BJ (cell line): ENCODE data around the gene FAM181A. TPM values are rescaled to one million over a fixed set of nuclear protein-coding genes. Genes with fewer than 3 reads are reported as not detected.

Experiments
- CTCF ChIA-PET: fragments of 350-600 bp; formaldehyde crosslinking; extraction: SDS; loops from one replicate; lab custom pipeline; 2021; ENCODE audit warnings: antibody characterized with exemption, inconsistent platforms; lab: Yijun Ruan, JAX
- POLR2A ChIA-PET: fragments of 300-600 bp; sonication (Branson Sonifier 250); formaldehyde crosslinking; extraction: SDS; loops from one replicate; lab custom pipeline; 2021; ENCODE audit warnings: antibody characterized with exemption; lab: Charles Lee
- DNase-seq: peaks from one replicate; pipeline ENCODE4 v3.0.0-alpha.2; 2011; ENCODE audit warnings: low read depth
- H3K27me3 ChIP-seq: 2 replicates; pipeline ENCODE4 v1.6.0; 2011; ENCODE audit warnings: low read length; ENCODE audit not compliant: control insufficient read depth, insufficient read depth
- H3K36me3 ChIP-seq: 2 replicates; pipeline ENCODE4 v1.5.1; 2011; ENCODE audit warnings: low read length; ENCODE audit not compliant: control insufficient read depth, insufficient read depth
- H3K4me3 ChIP-seq: 2 replicates; pipeline ENCODE4 v1.5.1; 2011; ENCODE audit warnings: low read depth, mild to moderate bottlenecking, control low read depth, low read length
- CTCF ChIP-seq: IDR thresholded peaks from 2 replicates; pipeline ENCODE4 v1.5.1; 2011; ENCODE audit warnings: low read depth, mild to moderate bottlenecking, control low read depth, inconsistent platforms, low read length, moderate library complexity; ENCODE audit not compliant: insufficient read depth
- polyA plus RNA-seq: library from polyadenylated mRNA; depleted of rRNA; stranded (reverse); fragments of >200 nt; gene quantifications from 2 replicates; pipeline ENCODE4 v1.2.3, GENCODE V29; 2011

Gene FAM181A
- polyA plus RNA-seq, 1 experiment: not detected

- Histone ChIP-seq H3K4me3 (no peak overlapping the region), H3K27me3 (peaks cover 2% of the 10 kb centered on the region; the same call in 1 of the 2 replicates), H3K36me3 (no peaks in the 10 kb centered on the region)
- CTCF ChIA-PET: interaction anchor here (1.5 to 1.7 kb wide), 2 partner anchors 9 to 74 kb away, joined by 4 to 13 read pairs; no protein-coding TSS in a partner anchor
- POLR2A ChIA-PET: no interaction called here
- DNase-seq: no peak
- TF ChIP-seq CTCF: no peak
Observed at GRCh38 chr14:93930296-93930988, 3.3 kb downstream of the FAM181A start.

GRCh38 chr14:93930989-93931307 lies 3.8 kb downstream of the FAM181A start:
- no peak for TF ChIP-seq CTCF

GRCh38 chr14:93932642-93933041 lies 5.5 kb downstream of the FAM181A start:
- no peak overlapping the region for H3K4me3 ChIP-seq
- ChIA-PET POLR2A (no interaction called here), CTCF (interaction anchor here (16.0 kb wide), 1 partner anchor 67 kb away, joined by 387 read pairs; the partner anchor contains the start of gene CCDC197)
- H3K27me3 ChIP-seq: peaks cover 2% of the 10 kb centered on the region; the same call in 1 of the 2 replicates
- DNase-seq: no peak
- H3K36me3 ChIP-seq: no peaks in the 10 kb centered on the region
- no peak for TF ChIP-seq CTCF

More at GRCh38 chr14:93930989-93931307, 3.8 kb downstream of the FAM181A start:
- Histone ChIP-seq H3K27me3 (peaks cover 2% of the 10 kb centered on the region; the same call in 1 of the 2 replicates), H3K36me3 (no peaks in the 10 kb centered on the region), H3K4me3 (no peak overlapping the region)
- ChIA-PET CTCF (interaction anchor here (1.5 to 1.7 kb wide), 2 partner anchors 9 to 73 kb away, joined by 4 to 13 read pairs; no protein-coding TSS in a partner anchor), POLR2A (no interaction called here)
- DNase-seq: no peak

- POLR2A ChIA-PET: no interaction called here
- no peak for DNase-seq
- no peak for TF ChIP-seq CTCF
- Histone ChIP-seq H3K4me3 (no peak overlapping the region), H3K36me3 (no peaks in the 10 kb centered on the region), H3K27me3 (peaks cover 10% of the 10 kb centered on the region)
- CTCF ChIA-PET: interaction anchor here (0.9 to 16.0 kb wide), 9 partner anchors 11 to 202 kb away, joined by 3 to 387 read pairs (median 6); partner anchors contain the start of gene CCDC197
Observed at GRCh38 chr14:93935213-93935612, 8.1 kb downstream of the FAM181A start.

GRCh38 chr14:93936245-93936644 lies 9.1 kb downstream of the FAM181A start:
- CTCF ChIA-PET: interaction anchor here (1.2 to 16.0 kb wide), 10 partner anchors 9 to 201 kb away, joined by 3 to 387 read pairs (median 5); partner anchors contain the start of gene CCDC197
- TF ChIP-seq CTCF: peak; percentile 55
- H3K27me3 ChIP-seq: peaks cover 10% of the 10 kb centered on the region
- H3K4me3 ChIP-seq: no peak overlapping the region
- POLR2A ChIA-PET: no interaction called here
- no peak for DNase-seq
- no peaks in the 10 kb centered on the region for H3K36me3 ChIP-seq
